Activated T-cell treated with anti-CD3 and anti-CD28 coated beads for 48 hours (primary cell): ENCODE results near the gene EIF1.
"Not testable (repeated sequence)": the region's sequence is repeated elsewhere in the genome, so short reads cannot be mapped to it uniquely, and the experiment has no call there.

Experiments used
- DNase-seq: peaks from one replicate; pipeline ENCODE4 v3.0.0-alpha.2; 2020; ENCODE audit warnings: low read depth

The EIF1 gene

GRCh38 chr17:41700843-41701242 is 12.2 kb downstream of the EIF1 start:
- DNase-seq, result not testable (repeated sequence)

- no peak for DNase-seq
Observed at GRCh38 chr17:41702712-41703111, 14.0 kb downstream of the EIF1 start.

GRCh38 chr17:41705271-41705991 is 16.7 kb downstream of the EIF1 start:
- DNase-seq, result no peak

DNA sequence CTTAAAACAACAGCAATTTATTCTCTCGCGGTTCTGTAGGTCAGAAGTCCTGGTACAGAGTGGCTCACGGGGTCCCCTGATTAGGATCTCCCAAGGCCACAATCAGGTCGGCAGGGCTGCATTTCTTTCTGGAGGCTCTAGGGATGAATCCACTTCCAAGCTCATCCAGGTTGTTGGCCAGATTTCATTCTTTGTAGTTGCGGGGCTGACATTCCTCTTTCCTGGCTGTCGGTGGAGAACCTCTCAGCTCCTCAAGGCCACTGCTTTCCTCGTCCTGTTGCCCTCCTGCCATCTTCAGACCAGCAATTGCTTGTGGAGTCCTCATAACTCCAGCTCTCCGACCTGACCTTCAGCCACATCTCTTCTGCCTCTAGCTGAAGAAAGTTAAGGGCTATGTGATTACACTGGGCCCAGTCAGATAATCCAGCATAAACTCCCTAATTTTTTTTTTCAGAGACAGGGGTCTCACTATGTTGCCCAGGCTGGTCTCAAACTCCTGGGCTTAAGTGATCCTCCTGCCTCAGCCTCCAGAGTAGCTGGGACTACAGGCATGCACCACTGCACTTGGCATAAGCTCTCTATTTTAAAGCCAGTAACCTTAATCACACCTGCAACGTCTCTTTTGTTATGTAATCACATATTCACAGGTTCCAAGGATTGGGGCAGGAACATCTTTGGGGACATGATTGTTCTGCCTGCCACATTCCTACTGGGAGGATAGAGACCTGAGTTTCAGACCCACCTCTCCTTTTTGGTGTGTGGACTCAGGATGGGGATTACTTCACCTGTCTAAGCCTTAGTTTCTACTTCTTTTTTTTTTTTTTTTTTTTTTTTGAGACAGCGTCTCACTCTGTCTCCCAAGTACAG is 19.4 kb downstream of the EIF1 start:
- DNase-seq, result no peak

- no peak for DNase-seq
Observed at GRCh38 chr17:41710472-41711090, 21.9 kb downstream of the EIF1 start.

GRCh38 chr17:41711669-41712400 is 23.1 kb downstream of the EIF1 start, which contains the start of gene GAST:
GAST (plus strand) TSS chr17:41712331; CDS start chr17:41715437, 3,106 bp downstream.
- DNase-seq, result no peak

DNA sequence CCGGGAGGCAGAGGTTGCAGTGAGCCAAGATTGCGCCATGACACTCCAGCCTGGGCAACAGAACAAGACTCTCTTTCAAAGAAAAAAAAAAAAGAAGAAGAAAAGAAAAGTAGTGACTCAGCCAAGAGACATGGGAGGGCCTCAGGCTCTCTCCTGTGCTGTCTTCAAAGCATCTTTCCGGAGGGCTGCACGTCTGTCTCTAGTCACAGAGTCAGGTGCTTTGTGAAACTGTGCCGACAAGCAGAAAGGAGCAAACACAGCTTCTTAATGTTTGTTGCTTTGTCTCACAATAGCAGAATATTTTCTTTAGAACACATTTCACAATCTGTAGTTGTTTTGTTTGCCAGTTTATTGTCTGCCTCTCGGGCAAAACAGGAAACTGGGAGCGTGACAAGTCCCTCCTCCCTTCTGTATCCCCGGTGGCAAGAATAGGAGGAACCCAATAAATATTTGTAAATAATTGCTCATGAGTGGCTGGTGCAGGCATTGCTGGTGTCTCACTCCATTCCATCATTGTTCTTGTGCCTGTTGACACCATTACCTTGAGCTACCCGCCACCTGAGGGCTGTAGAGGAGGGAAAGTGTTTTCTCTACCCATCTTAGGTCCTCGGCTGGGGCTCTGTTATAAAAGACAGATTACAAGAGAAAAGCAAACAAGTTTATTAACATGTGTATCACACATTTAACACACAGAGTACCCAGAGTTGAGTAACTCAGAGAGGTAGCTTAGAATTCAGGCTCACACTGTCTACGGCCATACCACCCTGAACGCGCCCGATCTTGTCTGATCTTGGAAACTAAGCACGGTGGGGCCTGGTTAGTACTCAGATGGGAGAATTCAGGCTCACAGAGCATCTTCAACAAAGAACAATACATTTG is 29.0 kb downstream of the EIF1 start:
- DNase-seq, result no peak

GRCh38 chr17:41718287-41718645 is 29.6 kb downstream of the EIF1 start:
- no peak for DNase-seq

DNA sequence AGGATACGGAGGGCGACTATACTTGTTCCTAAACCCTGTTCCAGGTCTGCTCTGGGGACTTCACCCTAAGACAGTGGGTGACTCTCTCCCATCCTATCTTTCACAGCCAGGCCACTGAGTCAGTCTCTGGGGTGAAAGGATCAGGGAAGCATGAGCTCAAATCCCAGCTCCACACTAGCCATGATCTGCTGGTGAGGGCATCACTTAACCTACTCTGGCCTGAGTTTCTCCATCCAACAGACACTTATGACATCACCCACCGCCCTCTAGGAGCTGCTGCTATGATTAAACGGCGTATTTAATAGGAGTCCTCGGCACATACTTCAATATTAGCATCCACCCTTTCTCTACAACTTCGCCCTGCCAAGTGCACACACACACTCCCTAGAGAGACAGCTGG is 33.5 kb downstream of the EIF1 start:
- DNase-seq, result no peak

DNA sequence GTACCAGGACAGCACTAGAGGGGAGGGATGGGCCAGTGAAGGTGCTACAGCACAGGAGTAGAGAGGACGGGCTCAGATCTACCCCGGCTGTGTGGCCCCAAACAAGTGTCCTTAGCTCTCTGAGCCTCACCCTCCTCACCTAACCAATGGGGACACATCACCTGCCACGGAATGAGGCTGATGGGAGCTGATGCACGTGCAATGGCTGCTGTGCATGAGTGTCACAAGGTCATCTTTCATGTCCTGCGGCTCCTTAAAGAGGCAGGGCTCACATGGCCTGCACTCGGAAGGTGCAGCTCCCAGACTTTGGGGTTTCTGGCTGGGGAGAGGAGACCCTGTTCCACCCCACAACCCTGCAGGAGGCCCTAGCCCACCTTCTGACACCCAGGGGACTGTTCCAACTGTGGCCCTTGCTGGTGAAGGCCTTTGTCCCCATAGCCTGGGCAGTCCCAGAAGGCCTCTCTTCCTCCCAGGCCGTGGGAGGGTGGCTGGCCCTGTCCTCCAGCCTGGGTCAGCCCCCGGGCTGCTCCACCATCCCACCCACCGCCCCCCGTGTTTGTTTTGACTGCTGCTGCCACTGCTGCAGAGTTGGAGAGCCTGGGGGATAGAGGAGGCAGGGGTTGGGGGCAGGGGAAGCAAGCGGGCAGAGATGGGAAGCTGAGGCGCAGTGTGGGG is 35.3 kb downstream of the EIF1 start:
- no peak for DNase-seq

- no peak for DNase-seq
Observed at GRCh38 chr17:41724476-41725050, 35.9 kb downstream of the EIF1 start.

GRCh38 chr17:41725134-41725533 is 36.4 kb downstream of the EIF1 start:
- no peak for DNase-seq

- no peak for DNase-seq
Observed at GRCh38 chr17:41728056-41728455, 39.4 kb downstream of the EIF1 start.

DNA sequence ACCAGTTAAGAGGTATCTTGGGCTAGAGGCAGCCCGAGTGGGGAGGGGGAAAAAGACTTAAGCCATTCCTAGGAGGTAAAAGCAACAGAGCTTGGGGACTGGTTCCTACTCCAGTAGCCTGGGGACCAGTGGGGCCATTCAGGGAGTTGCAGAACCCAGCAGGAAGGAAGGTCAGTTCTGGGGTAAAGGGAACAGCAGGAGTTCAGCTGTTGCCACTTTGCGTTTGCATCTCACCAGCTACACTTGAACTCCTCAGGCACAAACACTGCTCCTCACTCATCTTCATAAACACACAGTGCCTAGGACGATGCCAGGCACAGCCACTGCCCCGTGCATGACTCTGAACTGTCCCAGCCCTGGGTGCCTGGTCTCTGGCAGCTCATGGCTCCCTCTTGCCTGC is 41.8 kb downstream of the EIF1 start:
- no peak for DNase-seq

DNA sequence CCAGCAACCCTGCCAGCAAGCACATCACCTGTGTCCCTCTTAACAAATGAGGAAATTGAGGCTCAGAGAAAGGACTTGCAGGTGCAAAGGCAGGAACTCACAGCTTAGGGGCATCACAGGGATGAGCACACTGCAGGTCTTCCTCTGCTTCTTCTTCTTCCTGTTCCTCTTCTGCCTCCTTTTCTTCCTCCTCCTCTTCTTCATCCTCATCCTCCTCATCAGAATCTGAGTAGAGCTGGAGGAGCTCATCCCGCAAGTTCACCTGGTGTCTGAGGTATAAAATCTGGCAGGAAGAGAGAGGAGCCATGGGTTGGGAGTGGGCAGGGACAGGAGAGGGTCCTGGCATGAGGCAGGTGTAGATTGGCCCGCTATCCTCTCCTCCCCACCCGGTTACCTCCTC is 43.2 kb downstream of the EIF1 start:
- DNase-seq, result no peak

- no peak for DNase-seq
Observed at GRCh38 chr17:41733348-41734138, 44.9 kb downstream of the EIF1 start.

GRCh38 chr17:41734139-41734948 is 45.7 kb downstream of the EIF1 start, which contains the start of gene HAP1:
HAP1 (minus strand) TSS chr17:41734643; CDS start chr17:41734634, 9 bp downstream.
- DNase-seq, result no peak

GRCh38 chr17:41734949-41735313 is 46.2 kb downstream of the EIF1 start:
- DNase-seq, result no peak

- no peak for DNase-seq
Observed at GRCh38 chr17:41735744-41736143, 47.1 kb downstream of the EIF1 start.
